ENCODE results near the gene PDE4D.
"Not testable (repeated sequence)": the region's sequence is repeated elsewhere in the genome, so short reads cannot be mapped to it uniquely, and the experiment has no call there.

Gene PDE4D

GRCh38 chr5:59001716-59002115 is 891.8 kb downstream of the PDE4D start:
- no peak for TF ChIP-seq CTCF (conservative IDR thresholded peaks at IDR 0.05; ENCODE audit: control insufficient read depth, insufficient read depth, low read depth, low read length)
- H3K4me3 ChIP-seq (ENCODE audit: control insufficient read depth, low read depth, low read length) = no peak overlapping the region
- no peak for DNase-seq (ENCODE audit: low read depth)

- no peak overlapping the region for H3K4me3 ChIP-seq (ENCODE audit: control insufficient read depth, low read depth, low read length)
- no peak for TF ChIP-seq CTCF (conservative IDR thresholded peaks at IDR 0.05; ENCODE audit: control insufficient read depth, insufficient read depth, low read depth, low read length)
- peak; percentile 38 for DNase-seq (ENCODE audit: low read depth)
These were observed 892.4 kb downstream of the PDE4D start for GRCh38 chr5:59001154-59001553.

GRCh38 chr5:59000211-59000610 is 893.3 kb downstream of the PDE4D start:
- H3K4me3 ChIP-seq (ENCODE audit: control insufficient read depth, low read depth, low read length) = no peak overlapping the region
- no peak for TF ChIP-seq CTCF (conservative IDR thresholded peaks at IDR 0.05; ENCODE audit: control insufficient read depth, insufficient read depth, low read depth, low read length)
- DNase-seq (ENCODE audit: low read depth) = no peak

- no peak overlapping the region for H3K4me3 ChIP-seq (ENCODE audit: control insufficient read depth, low read depth, low read length)
- DNase-seq (ENCODE audit: low read depth) = no peak
- no peak for TF ChIP-seq CTCF (conservative IDR thresholded peaks at IDR 0.05; ENCODE audit: control insufficient read depth, insufficient read depth, low read depth, low read length)
These were observed 893.7 kb downstream of the PDE4D start for GRCh38 chr5:58999804-59000203.

GRCh38 chr5:58998544-58998943 is 895.0 kb downstream of the PDE4D start:
- no peak overlapping the region for H3K4me3 ChIP-seq (ENCODE audit: control insufficient read depth, low read depth, low read length)
- no peak for TF ChIP-seq CTCF (conservative IDR thresholded peaks at IDR 0.05; ENCODE audit: control insufficient read depth, insufficient read depth, low read depth, low read length)
- DNase-seq (ENCODE audit: low read depth) = no peak

- DNase-seq (ENCODE audit: low read depth); H3K4me3 ChIP-seq (ENCODE audit: control insufficient read depth, low read depth, low read length): not testable (repeated sequence)
These were observed 897.7 kb downstream of the PDE4D start for GRCh38 chr5:58995779-58996178.

GRCh38 chr5:58993461-58993860 is 900.1 kb downstream of the PDE4D start:
- no peak for DNase-seq (ENCODE audit: low read depth)
- TF ChIP-seq CTCF (conservative IDR thresholded peaks at IDR 0.05; ENCODE audit: control insufficient read depth, insufficient read depth, low read depth, low read length) = no peak
- H3K4me3 ChIP-seq (ENCODE audit: control insufficient read depth, low read depth, low read length) = no peak overlapping the region
